ENCODE data around the gene MYO7A. TPM values are rescaled to one million over a fixed set of nuclear protein-coding genes. Genes with fewer than 3 reads are reported as not detected.

MYO7A gene
- total and polyA plus RNA-seq, 2 donors (not counting 3 experiments of a cell fraction or from before 2014, with no cell fraction given), result 1.3 to 3.6 TPM

- Histone ChIP-seq H3K79me2 (ENCODE audit: control insufficient read depth, insufficient read depth, low read length) (no peaks in the 10 kb centered on the region), H2AFZ (ENCODE audit: low read depth, low read length) (no peak overlapping the region), H3K4me2 (ENCODE audit: insufficient read depth, low read length) (no peak overlapping the region), H3K27me3 (ENCODE audit: control insufficient read depth in 2 of 2, insufficient read depth in 2 of 2, low read length in 2 of 2) (peaks cover 4 to 6% of the 10 kb centered on the region in 2 experiments), H3K9me3 (replicated peaks; ENCODE audit: control insufficient read depth, insufficient read depth, low read length) (no peaks in the 10 kb centered on the region), H4K20me1 (replicated peaks; ENCODE audit: control insufficient read depth, extremely low read depth, insufficient read depth, low read length) (no peaks in the 10 kb centered on the region), H3K9ac (replicated peaks; ENCODE audit: extremely low read depth, insufficient read depth, low read length) (no peak overlapping the region), H3K4me1 (ENCODE audit: control insufficient read depth, extremely low read depth, insufficient read depth, low read length) (no peaks in the 10 kb centered on the region), H3K27ac (ENCODE audit: insufficient read depth, low read depth, low read length) (no peak overlapping the region), H3K4me3 (replicated peaks in 1 of 3; ENCODE audit: insufficient read depth in 1 of 3, low read depth in 1 of 3, low read length in 3 of 3) (no peak overlapping the region), H3K36me3 (ENCODE audit: control insufficient read depth in 2 of 2, extremely low read depth in 1 of 2, insufficient read depth in 2 of 2, low read length in 2 of 2) (no peaks in the 10 kb centered on the region), H3K9me1 (replicated peaks; ENCODE audit: control insufficient read depth, extremely low read depth, insufficient read depth, low read length) (no peaks in the 10 kb centered on the region)
- dilution Hi-C loops (cut with MboI; ENCODE audit: extremely low pct_ligation_motif_present, low sequenced_read_pairs) (no loop called here), intact Hi-C loops (cut with micrococcal nuclease) (no loop called here)
- POLR2A ChIA-PET, result no interaction called here
- TF ChIP-seq FOS (IDR thresholded peaks at IDR 0.05; ENCODE audit: borderline replicate concordance, insufficient read depth, low read length) (no peak), JUN (IDR thresholded peaks at IDR 0.05; ENCODE audit: borderline replicate concordance, insufficient read depth, insufficient read length, low read depth) (no peak), POLR2AphosphoS5 (IDR thresholded peaks at IDR 0.05; ENCODE audit: insufficient read depth, low read depth, low read length) (no peak), GATA2 (IDR thresholded peaks at IDR 0.05; ENCODE audit: insufficient read depth, insufficient read length, low read depth, low read length) (no peak), MYC (IDR thresholded peaks at IDR 0.05; ENCODE audit: low read depth, low read length) (no peak), CTCF (IDR thresholded peaks at IDR 0.05; ENCODE audit: extremely low read depth in 1 of 2, insufficient read depth in 1 of 2, low read depth in 1 of 2, low read length in 2 of 2) (no peak), EZH2 (IDR thresholded peaks at IDR 0.05; ENCODE audit: borderline replicate concordance, low read depth, low read length, severe bottlenecking) (no peak), MAX (IDR thresholded peaks at IDR 0.05; ENCODE audit: insufficient read depth, insufficient read length) (no peak), POLR2A (IDR thresholded peaks at IDR 0.05; ENCODE audit: low read depth, low read length) (no peak)
- BruUV-seq (replicated peaks), result no TSS peak
- CTCF ChIA-PET, result no interaction called here
- DNase-seq (ENCODE audit: low read depth, low spot score) (no peak), FAIRE-seq (no peak)
These were observed 95.8 kb downstream of the MYO7A start for GRCh38 chr11:77223797-77224196.

All from endothelial cell of umbilical vein (primary cell).